DLD1 (cell line): ENCODE measurements around the gene ZNF521.

ENCODE experiments used
- in situ Hi-C: cut with HindIII; loops from 2 replicates; pipeline ENCODE4 v1.10.0; 2017; ENCODE audit warnings: low sequenced_read_pairs

Gene ZNF521

GRCh38 chr18:25231327-25231691 lies 120.7 kb downstream of the ZNF521 start:
- in situ Hi-C loops = no loop called here

- in situ Hi-C loops = no loop called here
Observed at GRCh38 chr18:25230658-25231326, 121.2 kb downstream of the ZNF521 start.

- in situ Hi-C loops = no loop called here
Observed at GRCh38 chr18:25229920-25230319, 122.0 kb downstream of the ZNF521 start.

GRCh38 chr18:25229081-25229480 lies 122.9 kb downstream of the ZNF521 start:
- in situ Hi-C loops = no loop called here

GRCh38 chr18:25228410-25228809 lies 123.6 kb downstream of the ZNF521 start:
- in situ Hi-C loops = no loop called here

- in situ Hi-C loops = no loop called here
Observed at GRCh38 chr18:25225151-25225550, 126.8 kb downstream of the ZNF521 start.

GRCh38 chr18:25223899-25224886 lies 127.8 kb downstream of the ZNF521 start:
- in situ Hi-C loops = no loop called here

- in situ Hi-C loops = no loop called here
Observed at GRCh38 chr18:25223211-25223610, 128.8 kb downstream of the ZNF521 start.

- in situ Hi-C loops = no loop called here
Observed at GRCh38 chr18:25222648-25223047, 129.3 kb downstream of the ZNF521 start.

GRCh38 chr18:25210622-25211021 lies 141.3 kb downstream of the ZNF521 start:
- in situ Hi-C loops = no loop called here

GRCh38 chr18:25192065-25192464 lies 159.9 kb downstream of the ZNF521 start:
- in situ Hi-C loops = no loop called here

GRCh38 chr18:25190472-25190871 lies 161.5 kb downstream of the ZNF521 start:
- in situ Hi-C loops = no loop called here

- in situ Hi-C loops = no loop called here
Observed at GRCh38 chr18:25189391-25190185, 162.4 kb downstream of the ZNF521 start.

GRCh38 chr18:25187521-25188192 lies 164.3 kb downstream of the ZNF521 start:
- in situ Hi-C loops = no loop called here

- in situ Hi-C loops = no loop called here
Observed at GRCh38 chr18:25186871-25187270, 165.1 kb downstream of the ZNF521 start.

- in situ Hi-C loops = no loop called here
Observed at GRCh38 chr18:25181993-25182392, 170.0 kb downstream of the ZNF521 start.

GRCh38 chr18:25181581-25181980 lies 170.4 kb downstream of the ZNF521 start:
- in situ Hi-C loops = no loop called here

GRCh38 chr18:25180973-25181548 lies 170.9 kb downstream of the ZNF521 start:
- in situ Hi-C loops = no loop called here

- in situ Hi-C loops = no loop called here
Observed at GRCh38 chr18:25177631-25178030, 174.3 kb downstream of the ZNF521 start.

GRCh38 chr18:25176518-25177042 lies 175.4 kb downstream of the ZNF521 start:
- in situ Hi-C loops = no loop called here
